GM21423 (cell line): Measurements from ENCODE around the gene PARD3.

Experiments used
- ATAC-seq: cut with Tn5 transposase; IDR thresholded peaks from one replicate; pipeline ENCODE4 v1.9.1; 2021; ENCODE audit warnings: mild to moderate bottlenecking, moderate library complexity; ENCODE audit not compliant: unreplicated experiment

PARD3 gene

DNA sequence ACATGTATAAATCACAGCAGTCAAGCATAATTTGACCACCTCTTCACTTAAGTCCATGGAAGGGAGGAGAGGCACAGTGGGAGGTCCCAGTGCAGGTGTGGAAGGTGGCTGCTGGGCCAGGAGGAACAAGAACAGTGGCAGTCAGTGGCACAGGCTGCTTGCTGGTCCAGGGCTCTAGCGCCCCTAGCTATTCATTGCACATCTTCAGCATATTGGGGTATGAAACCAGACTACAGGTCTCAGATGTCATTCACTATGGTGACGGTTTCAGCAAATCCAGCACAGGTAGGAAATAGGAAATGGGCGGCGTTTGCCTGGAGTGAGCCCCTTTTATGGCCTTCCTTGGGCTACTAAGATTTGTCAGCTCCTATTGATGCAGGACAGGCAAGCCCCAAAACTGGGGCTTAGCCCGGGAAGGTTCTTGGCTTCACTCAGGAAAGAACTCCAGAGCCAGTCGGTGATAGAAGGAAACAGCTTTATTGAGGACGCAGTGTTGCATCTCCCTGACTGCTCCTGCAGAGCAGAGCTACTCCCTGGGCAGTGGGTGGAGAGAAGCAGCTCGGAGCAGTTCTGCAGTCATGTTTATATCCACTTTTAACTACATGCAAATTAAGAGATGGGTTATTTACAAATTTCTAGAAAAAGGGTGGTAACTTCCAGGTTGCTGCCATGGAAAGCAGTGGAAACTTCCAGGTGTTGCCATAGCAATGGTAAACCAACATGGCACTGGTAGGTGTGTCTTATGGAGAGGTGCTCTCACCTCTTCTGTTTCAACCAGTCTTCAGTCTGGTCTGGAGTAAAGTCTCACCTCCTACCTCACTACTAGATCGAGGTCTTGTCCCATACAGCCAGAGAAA is 608.8 kb downstream of the PARD3 start:
- no peak for ATAC-seq

DNA sequence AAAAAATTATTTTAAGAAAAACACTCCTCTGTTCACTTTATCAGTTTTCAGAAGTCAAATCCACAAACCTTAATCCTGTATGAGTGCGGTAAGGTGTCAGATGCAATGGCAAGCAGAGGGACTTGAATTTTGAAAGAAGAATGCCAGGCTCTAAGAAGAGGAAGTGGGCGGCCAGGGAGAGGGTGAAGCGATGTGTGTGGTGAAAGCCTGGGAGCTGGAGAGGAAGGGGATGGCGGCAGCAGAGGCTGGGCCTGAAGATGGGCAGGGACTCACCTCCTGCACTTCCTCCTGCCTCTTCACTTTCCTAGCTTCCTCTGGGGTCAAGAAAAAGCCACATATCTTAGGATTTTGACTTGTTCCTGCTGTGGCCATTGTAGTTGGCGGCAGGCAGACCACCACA is 609.6 kb downstream of the PARD3 start:
- no peak for ATAC-seq

DNA sequence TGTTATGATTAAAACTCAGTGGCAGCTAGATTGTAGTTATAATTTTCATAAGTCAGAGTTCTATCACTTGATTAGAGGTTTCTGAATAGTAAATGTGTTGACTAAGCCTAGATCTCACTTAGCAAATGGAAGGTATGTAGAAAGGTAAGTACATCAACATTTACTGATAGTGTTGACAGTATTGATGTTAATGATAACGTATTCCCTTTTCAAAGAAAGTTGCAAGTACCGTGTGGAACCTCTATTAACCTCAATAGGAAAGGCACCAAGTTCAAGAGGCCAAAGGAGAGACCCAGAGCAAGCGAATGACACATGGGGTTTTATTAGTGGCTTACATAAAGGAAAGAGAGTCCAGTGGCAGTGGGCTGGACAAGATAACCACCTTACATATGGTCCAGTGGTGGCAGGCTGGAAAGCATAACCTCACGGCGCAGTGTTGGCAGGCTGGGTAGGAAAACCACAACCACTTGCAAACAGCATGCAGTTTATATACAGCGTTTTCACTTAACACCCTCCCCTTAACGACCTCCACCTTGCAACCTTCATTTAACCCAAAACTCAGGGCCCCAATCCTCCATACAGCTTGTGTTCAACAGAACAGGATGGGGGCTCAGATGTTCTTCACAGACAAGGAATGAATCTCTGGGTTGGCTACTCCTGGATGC is 611.0 kb downstream of the PARD3 start:
- no peak for ATAC-seq

DNA sequence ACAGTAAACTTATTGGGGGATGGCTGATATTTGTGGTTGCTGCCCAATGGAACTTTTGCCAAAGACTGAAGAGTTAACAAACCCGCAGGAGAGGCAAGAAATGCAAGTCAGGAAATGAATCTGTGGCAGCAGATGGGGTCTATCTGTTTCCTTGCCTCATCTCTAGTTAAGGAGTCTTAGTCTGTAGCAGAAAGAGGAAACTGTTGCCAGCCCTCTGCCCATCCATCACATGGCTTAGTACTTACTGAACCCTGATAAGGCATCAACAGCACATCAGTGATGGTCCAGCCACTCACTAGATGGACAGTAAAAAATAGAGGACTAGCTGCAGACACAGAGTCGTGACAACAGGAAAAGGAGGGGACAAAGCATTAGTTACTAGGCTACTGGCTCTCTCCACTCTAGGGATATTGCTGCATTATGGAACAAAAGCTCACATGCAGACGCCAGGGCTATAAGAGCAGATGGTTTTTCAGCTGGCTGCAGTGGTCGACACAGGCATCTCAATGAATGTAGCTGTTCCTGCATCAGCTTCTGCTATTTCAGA is 614.7 kb downstream of the PARD3 start:
- ATAC-seq: no peak

DNA sequence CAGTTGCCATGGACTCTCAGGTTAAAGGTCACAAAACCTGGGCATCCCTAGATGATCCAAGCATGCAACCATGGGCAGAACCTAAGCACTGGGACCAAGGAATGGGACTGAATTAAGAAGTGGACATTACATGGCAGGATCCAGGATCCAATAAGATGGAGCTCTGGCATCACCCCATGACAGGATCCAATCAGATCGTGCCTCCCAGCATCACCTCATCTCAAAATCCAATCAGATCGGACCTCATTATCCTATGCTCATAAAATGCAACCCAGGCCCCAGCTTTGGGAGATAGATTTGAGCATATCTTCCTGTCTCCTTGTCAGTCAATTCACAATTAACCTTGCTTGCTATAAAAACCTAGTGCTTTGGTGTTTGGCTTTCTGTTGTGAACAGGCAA is 616.1 kb downstream of the PARD3 start:
- ATAC-seq: no peak

DNA sequence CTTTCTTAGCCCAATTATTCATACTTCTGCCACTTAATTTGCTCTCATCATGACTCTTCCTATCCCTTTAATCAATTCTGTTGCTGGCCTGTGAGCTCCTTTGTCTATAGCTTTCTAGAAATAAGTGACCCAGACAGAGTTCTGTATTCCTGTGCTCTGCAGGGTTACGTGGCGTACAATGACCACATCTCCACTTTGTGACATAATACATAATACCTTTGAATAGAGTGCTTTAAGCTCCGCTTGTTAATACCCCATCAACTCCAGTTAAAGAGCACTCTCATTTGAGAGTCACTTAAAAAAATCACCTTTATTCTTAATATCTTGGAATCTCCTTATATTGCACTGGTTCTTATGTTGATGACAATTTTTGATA is 619.0 kb downstream of the PARD3 start:
- ATAC-seq: no peak

DNA sequence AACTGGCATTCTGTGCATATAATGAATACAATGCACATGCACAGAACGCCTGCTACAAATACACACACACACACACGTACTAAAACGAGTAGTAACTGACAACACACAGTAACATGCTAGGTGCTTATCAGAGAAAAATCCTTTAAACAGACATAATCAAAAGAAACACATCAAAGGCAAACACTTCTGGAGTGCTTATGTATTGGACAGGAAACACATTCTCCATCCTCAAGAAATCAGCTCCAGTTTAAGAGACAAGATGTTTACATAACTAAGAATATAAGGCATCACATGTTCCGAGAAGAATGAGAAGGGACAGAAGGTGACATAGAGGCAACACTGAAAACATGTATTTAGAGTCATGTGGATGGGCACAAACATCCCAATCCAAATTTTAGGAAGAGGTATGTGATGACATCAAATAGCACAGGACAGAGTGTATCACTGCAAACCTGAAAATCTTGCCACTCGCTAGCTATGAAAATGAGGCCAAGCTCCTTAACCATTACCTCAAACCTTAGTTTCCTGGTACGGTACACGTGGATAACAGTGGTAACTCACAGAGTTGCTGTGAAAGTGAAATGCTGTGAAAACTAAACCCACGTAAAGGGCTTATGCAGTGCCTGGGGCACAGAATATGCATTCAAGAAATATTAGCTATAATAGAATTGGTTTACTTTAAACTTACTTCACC is 619.6 kb downstream of the PARD3 start:
- no peak for ATAC-seq

DNA sequence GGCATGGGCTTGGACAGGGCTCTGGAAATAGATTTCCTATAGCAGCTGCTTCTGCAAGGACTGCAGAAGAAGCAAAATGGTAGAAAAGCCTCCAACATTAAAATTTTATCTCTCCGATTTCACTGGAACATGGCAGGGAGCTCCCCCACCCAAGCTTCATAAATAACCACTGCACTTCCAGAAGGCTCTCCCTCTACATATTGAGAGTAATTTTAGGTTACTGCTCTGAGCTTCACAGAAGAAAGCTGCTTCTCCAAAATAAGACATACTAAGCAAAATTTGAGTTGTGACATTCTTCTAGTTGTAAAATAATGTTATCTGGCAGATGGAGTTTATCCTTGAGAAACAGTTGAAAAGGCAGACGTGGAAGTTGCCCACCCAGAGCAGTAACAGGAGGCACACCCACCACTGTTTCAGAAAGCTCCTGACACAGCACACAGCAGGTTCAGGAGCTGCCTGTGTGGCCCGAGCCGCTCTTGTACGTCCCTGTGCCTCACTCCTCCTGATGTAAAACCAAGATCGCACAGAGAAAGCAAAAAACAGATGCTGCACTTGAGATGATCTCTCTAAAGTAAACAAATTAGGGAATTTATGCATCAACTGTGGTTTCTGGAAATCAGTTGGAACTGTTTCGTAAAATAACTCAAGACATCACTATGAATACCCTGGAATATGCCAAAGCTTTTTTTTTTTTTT is 621.0 kb downstream of the PARD3 start:
- no peak for ATAC-seq

DNA sequence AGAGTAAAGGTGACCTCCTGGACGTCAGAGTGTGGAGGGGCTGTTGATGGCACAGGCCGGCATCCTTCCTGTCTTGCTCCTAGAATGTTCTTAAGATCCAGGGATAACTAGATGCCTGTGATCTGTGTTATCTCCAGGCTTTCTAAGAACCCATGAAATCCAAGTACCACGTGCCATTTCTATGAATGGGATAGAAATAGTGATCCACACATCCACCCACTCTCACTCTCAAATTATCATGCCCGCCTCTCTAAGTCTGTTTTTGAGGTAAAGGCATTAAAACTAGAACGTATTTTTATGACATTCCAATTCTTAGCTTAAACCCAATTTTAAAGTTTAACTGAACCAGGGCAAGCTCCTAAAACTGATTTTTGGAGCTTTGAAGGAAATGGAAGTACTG is 622.5 kb downstream of the PARD3 start:
- ATAC-seq: no peak

DNA sequence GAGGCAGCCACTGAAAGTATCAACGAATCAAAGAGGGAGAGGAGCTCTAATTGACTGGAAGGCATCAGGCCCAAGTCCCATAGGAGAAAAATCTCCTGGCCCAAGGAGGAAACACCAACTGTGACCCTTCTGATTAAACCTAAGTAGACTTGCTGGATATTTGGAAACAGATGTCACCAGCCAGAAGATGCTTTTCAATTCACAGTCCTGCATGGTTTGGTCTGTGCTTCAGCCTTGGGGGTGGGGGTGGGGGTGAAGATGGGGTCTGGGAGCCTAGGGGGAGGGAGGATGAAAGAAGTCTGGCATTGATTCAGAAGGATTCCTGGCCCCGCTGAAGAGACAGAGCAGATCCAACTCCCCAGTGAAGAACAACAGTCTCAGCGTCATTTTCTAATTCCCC is 623.7 kb downstream of the PARD3 start:
- no peak for ATAC-seq

DNA sequence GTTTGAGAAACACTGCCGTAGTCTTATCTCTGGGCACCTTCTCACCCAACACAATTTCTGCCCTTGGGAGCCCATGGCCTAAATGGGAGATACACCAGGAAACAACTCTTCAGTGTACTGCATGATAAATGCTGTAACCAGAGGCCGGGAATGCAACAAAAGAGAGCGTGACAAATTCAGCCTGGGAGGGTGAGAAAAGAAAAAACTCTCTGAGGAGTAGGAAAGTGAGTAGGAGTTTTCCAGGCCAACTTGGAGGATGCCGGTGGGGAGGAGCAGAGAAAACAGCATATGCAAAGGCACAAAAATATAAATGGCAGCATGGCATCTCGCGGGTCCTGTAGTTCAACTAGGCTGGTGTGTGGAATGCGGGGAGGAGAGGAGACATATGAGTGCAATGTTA is 624.5 kb downstream of the PARD3 start:
- no peak for ATAC-seq

DNA sequence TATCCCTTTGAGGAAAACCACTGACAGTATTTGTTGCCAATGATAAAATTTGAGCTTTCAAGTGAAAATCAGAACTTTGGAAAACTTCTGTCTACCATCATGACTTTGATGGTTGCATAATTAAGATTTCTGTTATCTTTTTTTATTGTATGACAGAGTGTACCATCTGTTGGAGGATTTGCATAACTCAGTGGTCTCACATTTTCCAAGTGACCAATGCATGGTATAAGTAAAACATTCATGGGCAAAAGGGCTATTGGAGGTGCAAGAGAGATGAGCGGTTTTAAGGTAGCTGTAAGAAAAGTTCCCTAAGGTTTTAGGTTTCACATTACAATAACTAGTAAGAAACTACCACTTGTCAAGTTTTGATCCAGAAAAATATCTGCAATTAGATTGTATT is 625.3 kb downstream of the PARD3 start:
- no peak for ATAC-seq

DNA sequence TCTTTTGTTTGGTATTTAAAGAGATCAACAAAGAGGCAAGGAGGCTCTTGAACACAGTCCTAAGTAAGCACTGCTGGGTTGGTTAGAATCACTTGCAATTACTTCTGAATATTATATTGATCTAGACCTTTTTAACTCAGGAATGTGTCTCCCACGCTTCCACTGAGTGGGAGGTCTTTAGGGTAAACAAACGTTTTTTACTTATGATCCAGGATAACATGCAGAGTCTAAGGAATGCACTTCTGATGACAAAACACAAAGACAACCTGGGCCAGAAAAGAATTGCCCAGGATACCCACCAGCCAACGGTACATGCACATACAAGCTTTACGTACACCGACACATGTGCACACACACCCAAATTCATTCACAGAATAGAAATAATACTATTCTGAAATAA is 626.9 kb downstream of the PARD3 start:
- ATAC-seq: no peak

DNA sequence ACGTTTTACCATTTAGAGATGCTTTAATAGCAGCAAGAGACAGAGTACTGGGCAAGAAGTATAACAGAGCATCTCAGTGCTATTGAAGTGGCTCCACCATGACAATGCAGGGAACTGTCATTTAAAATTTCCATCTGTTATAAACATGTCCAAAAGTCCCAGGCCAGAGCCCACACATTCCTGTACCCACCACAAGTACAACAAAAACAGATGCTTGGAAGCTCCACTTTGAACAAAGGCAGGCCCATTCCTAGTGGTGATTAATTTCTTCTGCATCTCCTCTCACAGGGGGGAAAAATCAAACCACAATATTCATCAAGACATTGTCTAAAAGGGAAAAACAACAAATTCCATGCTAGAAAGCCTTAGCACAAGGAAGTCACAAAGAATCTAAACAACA is 627.9 kb downstream of the PARD3 start:
- ATAC-seq: no peak

DNA sequence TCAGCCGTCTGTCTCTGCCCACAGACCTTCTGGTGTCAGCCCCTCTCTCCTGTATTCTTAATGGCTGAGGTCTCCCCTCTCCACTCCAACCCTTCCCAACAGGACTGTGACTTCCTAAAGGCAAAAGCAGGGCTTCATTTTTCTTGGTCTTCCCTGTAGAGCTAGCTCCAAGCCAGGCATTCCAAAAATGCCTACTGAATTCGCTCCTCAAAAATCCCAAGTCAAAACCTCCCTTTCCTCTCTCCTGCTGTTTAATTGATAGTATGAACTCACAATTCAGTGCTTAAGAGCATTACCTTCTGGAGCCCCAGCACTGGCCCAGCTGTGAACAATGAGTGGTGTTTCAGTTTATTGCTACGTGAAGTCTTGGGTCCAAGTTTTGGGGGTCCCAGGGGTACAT is 628.4 kb downstream of the PARD3 start:
- ATAC-seq: no peak

DNA sequence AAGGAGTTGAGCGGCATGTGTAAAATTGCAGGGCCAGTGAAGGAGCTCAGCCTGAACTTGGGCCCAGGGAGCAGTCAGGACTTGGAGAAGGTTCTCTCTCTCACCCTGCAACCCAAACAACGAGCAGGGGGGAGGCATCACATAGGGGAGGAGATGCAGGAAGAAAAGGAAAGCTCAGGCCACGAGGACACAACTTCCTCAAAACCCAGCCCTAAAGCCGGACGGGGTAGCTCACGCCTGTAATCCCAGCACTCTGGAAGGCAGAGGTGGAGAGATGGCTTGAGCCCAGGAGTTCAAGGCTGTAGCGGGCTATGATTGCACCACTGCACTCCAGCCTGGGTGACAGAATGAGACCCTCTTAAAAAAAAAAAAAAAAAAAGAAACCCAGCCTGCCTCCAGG is 629.1 kb downstream of the PARD3 start:
- ATAC-seq: no peak

DNA sequence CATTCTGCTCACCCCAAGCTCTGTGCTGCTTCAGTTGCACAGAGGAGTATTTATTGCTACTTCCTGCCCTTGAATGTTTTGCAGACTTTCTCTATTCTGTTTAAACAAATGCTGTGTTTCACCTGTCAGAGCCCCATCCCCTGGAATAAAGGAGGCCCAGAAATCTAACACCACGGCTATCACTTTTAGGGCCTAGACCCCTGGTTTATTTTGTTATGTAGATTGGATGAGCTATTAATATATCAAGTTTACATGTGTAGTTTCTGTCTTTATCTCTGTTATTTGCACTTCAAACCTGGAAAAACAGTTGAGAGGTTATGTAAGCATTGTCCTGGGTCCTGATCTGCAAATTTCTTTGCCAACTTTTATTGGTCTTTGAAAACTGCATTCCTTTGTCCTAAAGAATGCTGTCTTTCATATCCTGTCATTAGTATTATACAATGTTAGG is 630.1 kb downstream of the PARD3 start:
- no peak for ATAC-seq

DNA sequence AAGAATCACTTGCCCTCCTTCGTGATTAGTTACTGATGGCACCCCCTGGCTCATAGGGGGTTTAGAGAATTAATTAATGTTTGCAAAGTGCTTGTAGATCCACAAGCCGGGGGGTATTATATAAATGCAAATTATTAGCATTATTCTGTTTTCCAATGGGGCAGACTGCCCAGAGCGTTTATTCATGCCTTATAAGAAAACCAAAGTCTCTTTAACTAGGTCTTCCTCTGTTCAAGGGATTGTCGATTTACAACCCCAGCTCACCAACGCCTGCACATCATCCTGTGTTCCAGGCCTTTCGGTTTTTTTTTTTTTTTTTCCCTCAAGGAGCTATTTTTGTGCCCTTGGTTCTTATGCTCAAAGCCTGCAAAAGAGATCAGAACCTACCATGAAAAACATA is 630.7 kb downstream of the PARD3 start:
- no peak for ATAC-seq

DNA sequence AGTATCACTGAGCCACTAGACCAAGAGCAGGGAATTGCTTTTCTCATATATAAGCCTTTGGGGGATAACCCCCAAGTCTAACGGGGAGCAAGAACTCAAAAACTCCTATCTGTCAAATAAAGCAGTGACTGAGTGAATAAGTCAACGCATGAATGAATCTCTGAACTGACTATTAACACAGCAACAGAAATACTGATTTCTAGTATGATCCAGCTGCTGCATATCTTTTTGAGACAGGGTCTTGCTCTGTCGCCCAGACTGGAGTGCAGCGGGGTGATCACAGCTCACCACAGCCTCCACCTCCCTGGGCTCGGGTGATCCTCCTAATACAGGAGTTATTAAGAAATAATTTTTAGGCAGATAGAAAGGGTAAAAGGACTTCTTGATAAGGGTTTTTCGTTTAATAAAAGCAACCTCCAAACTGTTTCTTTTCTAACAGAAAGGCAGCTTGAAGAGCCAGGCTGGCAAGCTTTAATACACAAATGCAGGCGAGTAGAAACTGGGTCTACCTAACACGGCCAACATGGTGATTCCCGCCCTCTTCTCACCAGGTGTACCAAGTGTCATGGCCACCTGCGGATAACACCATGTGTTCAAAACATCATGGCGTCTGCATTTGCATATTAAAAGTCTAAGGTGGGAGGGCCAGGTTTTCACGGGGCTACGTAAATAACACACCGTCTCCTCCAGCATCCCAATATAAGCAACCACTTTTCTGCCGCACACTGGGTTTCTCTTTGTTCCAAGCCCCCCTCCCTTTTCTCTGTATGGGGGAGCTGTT is 631.9 kb downstream of the PARD3 start:
- no peak for ATAC-seq

DNA sequence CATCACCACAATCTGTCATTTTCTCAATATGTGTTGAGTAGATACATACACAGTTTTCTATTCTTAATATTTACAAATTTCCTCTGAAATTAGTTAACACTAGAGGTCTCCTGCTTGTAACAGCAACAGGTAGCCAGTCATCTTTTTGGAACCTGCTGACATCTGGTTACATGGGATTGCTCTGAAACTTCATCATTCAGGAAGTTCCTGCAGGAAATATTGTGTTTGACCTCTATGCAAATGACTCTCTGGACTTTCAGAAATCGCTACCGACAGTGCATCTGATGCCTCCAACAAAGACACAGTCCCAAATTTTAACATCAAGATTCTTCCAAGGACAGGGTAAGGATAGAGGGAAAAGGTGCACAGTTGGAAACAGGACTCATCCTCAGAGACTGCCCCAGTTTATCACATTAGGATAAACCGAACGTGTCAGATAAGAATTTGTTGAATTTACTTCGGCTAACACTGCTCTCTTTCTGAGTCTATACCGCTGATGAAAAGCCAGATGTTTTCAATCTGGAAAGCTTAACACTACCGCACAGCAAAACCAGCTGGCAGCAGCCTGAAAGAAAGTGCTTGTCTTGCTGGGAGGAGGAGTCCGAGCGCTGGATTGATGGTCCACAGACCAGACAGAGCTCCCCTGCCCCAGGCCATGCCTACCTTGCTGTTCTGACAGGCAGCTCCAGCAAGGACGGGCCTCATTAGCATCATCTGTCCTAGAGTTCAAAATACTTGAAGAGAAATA is 633.4 kb downstream of the PARD3 start:
- no peak for ATAC-seq
